HS-5 (cell line): ENCODE results near the gene HOXB7.

Source experiments
- DNase-seq: peaks from one replicate; pipeline ENCODE4 v3.0.0-alpha.2; 2012; ENCODE audit warnings: low read depth

Gene HOXB7

GRCh38 chr17:48609033-48609432 lies 1.8 kb downstream of the HOXB7 start:
- no peak for DNase-seq

- DNase-seq = no peak
Observed at GRCh38 chr17:48608494-48608834, 2.4 kb downstream of the HOXB7 start.

GRCh38 chr17:48606892-48607614 lies 3.8 kb downstream of the HOXB7 start:
- no peak for DNase-seq

GRCh38 chr17:48605991-48606891 lies 4.6 kb downstream of the HOXB7 start:
- no peak for DNase-seq

GRCh38 chr17:48605409-48605919 lies 5.4 kb downstream of the HOXB7 start:
- no peak for DNase-seq

GRCh38 chr17:48604770-48605329 lies 6.0 kb downstream of the HOXB7 start, which contains the start of gene HOXB6:
HOXB6 (minus strand) TSS chr17:48604986; CDS start chr17:48598150, 6,836 bp downstream.
- DNase-seq = no peak

- DNase-seq = no peak
Observed at GRCh38 chr17:48603959-48604769, 6.7 kb downstream of the HOXB7 start.

- DNase-seq = no peak
Observed at GRCh38 chr17:48601539-48602425, 9.0 kb downstream of the HOXB7 start.

- no peak for DNase-seq
Observed at GRCh38 chr17:48601207-48601538, 9.6 kb downstream of the HOXB7 start.

- no peak for DNase-seq
Observed at GRCh38 chr17:48600244-48601098, 10.3 kb downstream of the HOXB7 start.

GRCh38 chr17:48599354-48599753 lies 11.5 kb downstream of the HOXB7 start:
- DNase-seq = no peak

GRCh38 chr17:48598736-48599135 lies 12.1 kb downstream of the HOXB7 start:
- DNase-seq = no peak

- DNase-seq = no peak
Observed at GRCh38 chr17:48597778-48598631, 12.8 kb downstream of the HOXB7 start.

GRCh38 chr17:48597528-48597777 lies 13.4 kb downstream of the HOXB7 start:
- no peak for DNase-seq

- DNase-seq = no peak
Observed at GRCh38 chr17:48596735-48597527, 13.9 kb downstream of the HOXB7 start.

GRCh38 chr17:48596000-48596734 lies 14.7 kb downstream of the HOXB7 start:
- no peak for DNase-seq

GRCh38 chr17:48595278-48595999 lies 15.4 kb downstream of the HOXB7 start:
- no peak for DNase-seq
